AG09309 (cell line): ENCODE data around the gene CNPY3.

ENCODE experiments used
- DNase-seq: peaks from one replicate; pipeline ENCODE4 v3.0.0-alpha.2; 2010; ENCODE audit warnings: low read depth
- H3K4me3 ChIP-seq: 2 replicates; pipeline ENCODE4 v1.5.1; 2011; ENCODE audit warnings: mild to moderate bottlenecking, low read depth, low read length, moderate library complexity; ENCODE audit not compliant: control insufficient read depth
- TF ChIP-seq, protein P1 (sequence below): IDR thresholded peaks from 2 replicates; pipeline ENCODE4 v1.5.1; 2011; ENCODE audit warnings: mild to moderate bottlenecking, low read depth, low read length, inconsistent platforms; ENCODE audit not compliant: insufficient read depth, control insufficient read depth; ENCODE audit errors: missing control alignments

Gene CNPY3

DNA sequence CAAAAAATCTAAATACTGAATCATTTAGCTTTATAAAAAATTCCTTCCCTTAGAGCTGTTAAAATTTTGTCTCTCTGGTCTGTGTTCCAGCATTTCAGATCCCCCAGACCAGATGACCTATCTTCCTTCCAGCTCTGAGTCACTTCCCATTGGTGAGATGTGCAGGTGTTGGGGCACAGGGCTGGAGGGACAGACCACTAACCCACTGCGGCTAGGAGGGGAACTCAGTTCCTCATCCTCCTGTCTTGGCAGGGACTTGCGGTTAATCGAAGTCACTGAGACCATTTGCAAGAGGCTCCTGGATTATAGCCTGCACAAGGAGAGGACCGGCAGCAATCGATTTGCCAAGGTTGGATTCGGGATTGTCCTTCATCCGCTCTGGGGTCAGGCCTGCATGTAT, 6.0 kb downstream of the CNPY3 start:
- no peak for DNase-seq
- no peak overlapping the region for H3K4me3 ChIP-seq
- TF ChIP-seq, protein P1, sequence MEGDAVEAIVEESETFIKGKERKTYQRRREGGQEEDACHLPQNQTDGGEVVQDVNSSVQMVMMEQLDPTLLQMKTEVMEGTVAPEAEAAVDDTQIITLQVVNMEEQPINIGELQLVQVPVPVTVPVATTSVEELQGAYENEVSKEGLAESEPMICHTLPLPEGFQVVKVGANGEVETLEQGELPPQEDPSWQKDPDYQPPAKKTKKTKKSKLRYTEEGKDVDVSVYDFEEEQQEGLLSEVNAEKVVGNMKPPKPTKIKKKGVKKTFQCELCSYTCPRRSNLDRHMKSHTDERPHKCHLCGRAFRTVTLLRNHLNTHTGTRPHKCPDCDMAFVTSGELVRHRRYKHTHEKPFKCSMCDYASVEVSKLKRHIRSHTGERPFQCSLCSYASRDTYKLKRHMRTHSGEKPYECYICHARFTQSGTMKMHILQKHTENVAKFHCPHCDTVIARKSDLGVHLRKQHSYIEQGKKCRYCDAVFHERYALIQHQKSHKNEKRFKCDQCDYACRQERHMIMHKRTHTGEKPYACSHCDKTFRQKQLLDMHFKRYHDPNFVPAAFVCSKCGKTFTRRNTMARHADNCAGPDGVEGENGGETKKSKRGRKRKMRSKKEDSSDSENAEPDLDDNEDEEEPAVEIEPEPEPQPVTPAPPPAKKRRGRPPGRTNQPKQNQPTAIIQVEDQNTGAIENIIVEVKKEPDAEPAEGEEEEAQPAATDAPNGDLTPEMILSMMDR = no peak

- no peak for DNase-seq
- no peak overlapping the region for H3K4me3 ChIP-seq
- TF ChIP-seq, protein P1 = no peak
These were observed 7.1 kb downstream of the CNPY3 start for GRCh38 chr6:42936398-42936797.

DNA sequence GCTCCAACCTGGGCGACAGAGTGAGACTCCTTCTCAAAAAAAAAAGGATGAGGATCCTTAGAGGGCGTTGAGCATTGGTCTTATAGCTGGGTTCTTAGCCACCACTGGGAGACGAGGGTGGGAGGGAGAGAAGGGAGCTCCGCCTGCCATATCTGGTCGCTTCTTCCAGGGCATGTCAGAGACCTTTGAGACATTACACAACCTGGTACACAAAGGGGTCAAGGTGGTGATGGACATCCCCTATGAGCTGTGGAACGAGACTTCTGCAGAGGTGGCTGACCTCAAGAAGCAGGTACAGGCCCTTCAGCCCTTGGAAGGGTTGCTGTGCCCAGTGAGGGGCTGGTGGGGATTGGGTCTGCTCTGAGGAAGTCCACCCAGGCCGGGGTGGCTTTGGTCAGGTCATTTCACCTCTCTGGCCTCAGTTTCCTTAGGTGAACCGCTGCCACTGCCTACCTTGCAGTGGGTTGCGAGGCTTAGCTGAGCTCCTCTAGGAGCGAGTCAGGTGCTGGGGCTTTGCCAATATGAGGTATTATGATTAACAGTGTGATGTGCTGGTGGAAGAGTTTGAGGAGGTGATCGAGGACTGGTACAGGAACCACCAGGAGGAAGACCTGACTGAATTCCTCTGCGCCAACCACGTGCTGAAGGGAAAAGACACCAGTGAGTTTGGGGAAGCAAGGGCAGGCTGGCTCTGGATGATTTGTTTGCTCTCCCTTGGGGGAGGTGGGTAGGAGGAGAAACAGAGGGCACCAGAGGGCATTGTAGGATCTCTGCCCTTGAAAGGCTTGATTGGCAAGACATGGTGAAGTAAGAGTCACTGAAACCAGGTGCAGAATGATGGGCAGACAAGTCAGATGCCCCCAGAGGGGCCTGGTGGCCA, 8.5 kb downstream of the CNPY3 start:
- TF ChIP-seq, protein P1 = no peak
- no peak for DNase-seq
- no peak overlapping the region for H3K4me3 ChIP-seq

DNA sequence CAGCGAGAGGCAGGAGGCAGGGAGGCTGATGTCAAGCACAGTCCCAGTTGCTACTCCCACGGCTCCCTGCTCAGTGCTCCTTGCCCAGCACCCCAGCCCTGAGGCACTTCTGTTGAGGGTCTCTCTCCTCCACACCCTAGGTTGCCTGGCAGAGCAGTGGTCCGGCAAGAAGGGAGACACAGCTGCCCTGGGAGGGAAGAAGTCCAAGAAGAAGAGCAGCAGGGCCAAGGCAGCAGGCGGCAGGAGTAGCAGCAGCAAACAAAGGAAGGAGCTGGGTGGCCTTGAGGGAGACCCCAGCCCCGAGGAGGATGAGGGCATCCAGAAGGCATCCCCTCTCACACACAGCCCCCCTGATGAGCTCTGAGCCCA, 9.1 kb downstream of the CNPY3 start:
- H3K4me3 ChIP-seq = no peak overlapping the region
- TF ChIP-seq, protein P1 = no peak
- DNase-seq = no peak

GRCh38 chr6:42938987-42939809, 9.9 kb downstream of the CNPY3 start:
- TF ChIP-seq, protein P1 = no peak
- no peak for DNase-seq
- no peak overlapping the region for H3K4me3 ChIP-seq

GRCh38 chr6:42939810-42940167, 10.5 kb downstream of the CNPY3 start:
- no peak overlapping the region for H3K4me3 ChIP-seq
- TF ChIP-seq, protein P1 = no peak

More at GRCh38 chr6:42939810-42940167, 10.5 kb downstream of the CNPY3 start:
- DNase-seq = no peak
